Trophoblast cell (in vitro differentiated cells and primary cell): ENCODE results near the gene BAHD1.

Experiments
- DNase-seq, 2 donors: peaks; one replicate each; pipeline ENCODE4 v3.0.0-alpha.2; 2016
- H2AFZ ChIP-seq: 2 replicates; pipeline ENCODE4 v1.6.1; 2013; ENCODE audit warnings: low read length, moderate library complexity, mild to moderate bottlenecking; ENCODE audit not compliant: insufficient read depth, poor library complexity
- H2AK5ac ChIP-seq: 2 replicates; pipeline ENCODE4 v1.6.1; 2013; ENCODE audit warnings: mild to moderate bottlenecking, low read length
- H2BK120ac ChIP-seq: 2 replicates; pipeline ENCODE4 v1.6.1; 2013; ENCODE audit warnings: low read length, mild to moderate bottlenecking, moderate library complexity; ENCODE audit not compliant: insufficient read depth, poor library complexity
- H2BK12ac ChIP-seq: 2 replicates; pipeline ENCODE4 v1.6.1; 2013; ENCODE audit warnings: mild to moderate bottlenecking, low read length, moderate library complexity
- H2BK5ac ChIP-seq: 2 replicates; pipeline ENCODE4 v1.6.1; 2013; ENCODE audit warnings: low read length, low read depth, moderate library complexity, mild to moderate bottlenecking; ENCODE audit not compliant: poor library complexity
- H3K14ac ChIP-seq: 2 replicates; pipeline ENCODE4 v1.6.1; 2013; ENCODE audit warnings: mild to moderate bottlenecking, low read length
- H3K18ac ChIP-seq: 2 replicates; pipeline ENCODE4 v1.6.1; 2013; ENCODE audit warnings: mild to moderate bottlenecking, low read length
- H3K23ac ChIP-seq: 2 replicates; pipeline ENCODE4 v1.6.1; 2013; ENCODE audit warnings: low read length
- H3K27ac ChIP-seq: 2 replicates; pipeline ENCODE4 v1.5.1; 2013; ENCODE audit warnings: low read depth, mild to moderate bottlenecking, inconsistent platforms, low read length, moderate library complexity
- H3K27me3 ChIP-seq: 2 replicates; pipeline ENCODE4 v1.6.1; 2013; ENCODE audit warnings: inconsistent platforms, mild to moderate bottlenecking, low read length, moderate library complexity; ENCODE audit not compliant: insufficient read depth
- H3K36me3 ChIP-seq, 2 experiments: 1 replicate in 1 of 2; 2 replicates in 1 of 2; pipeline ENCODE4 v1.6.1; 2013; ENCODE audit warnings: low read length in 2 of 2, mild to moderate bottlenecking in 2 of 2, moderate library complexity in 1 of 2; ENCODE audit not compliant: insufficient read depth in 2 of 2, control insufficient read depth in 1 of 2
- H3K4ac ChIP-seq: 2 replicates; pipeline ENCODE4 v1.6.1; 2013; ENCODE audit warnings: low read depth, mild to moderate bottlenecking, low read length, moderate library complexity
- H3K4me1 ChIP-seq, 2 experiments: 1 replicate in 1 of 2; 2 replicates in 1 of 2; pipeline ENCODE4 v1.6.1; 2013; ENCODE audit warnings: low read length in 2 of 2, mild to moderate bottlenecking in 2 of 2, moderate library complexity in 1 of 2; ENCODE audit not compliant: insufficient read depth in 2 of 2, control insufficient read depth in 1 of 2
- H3K4me2 ChIP-seq: 2 replicates; pipeline ENCODE4 v1.6.1; 2013; ENCODE audit warnings: inconsistent platforms, mild to moderate bottlenecking, low read length, moderate library complexity
- H3K4me3 ChIP-seq: 2 replicates; pipeline ENCODE4 v1.5.1; 2013; ENCODE audit warnings: mild to moderate bottlenecking, low read depth, low read length, inconsistent platforms
- H3K79me1 ChIP-seq: one replicate; pipeline ENCODE4 v1.6.1; 2013; ENCODE audit warnings: low read length
- H3K79me2 ChIP-seq: 2 replicates; pipeline ENCODE4 v1.6.1; 2013; ENCODE audit warnings: low read length, mild to moderate bottlenecking; ENCODE audit not compliant: control insufficient read depth, insufficient read depth, poor library complexity
- H3K9ac ChIP-seq: 2 replicates; pipeline ENCODE4 v1.6.1; 2013; ENCODE audit warnings: mild to moderate bottlenecking, low read length
- H3K9me3 ChIP-seq: 2 replicates; pipeline ENCODE4 v1.6.1; 2013; ENCODE audit warnings: low read depth, mild to moderate bottlenecking, control low read depth, inconsistent platforms, low read length; ENCODE audit not compliant: insufficient read depth
- H4K12ac ChIP-seq: 2 replicates; pipeline ENCODE4 v1.6.1; 2013; ENCODE audit warnings: low read depth, mild to moderate bottlenecking, low read length, moderate library complexity
- H4K8ac ChIP-seq: 2 replicates; pipeline ENCODE4 v1.6.1; 2013; ENCODE audit warnings: low read depth, mild to moderate bottlenecking, low read length, moderate library complexity
- H4K91ac ChIP-seq: one replicate; pipeline ENCODE4 v1.6.1; 2013; ENCODE audit warnings: low read depth, mild to moderate bottlenecking, low read length, moderate library complexity
- WGBS: extraction: QIAGEN DNeasy Blood & Tissue Kit; methylation state at CpG from one replicate; pipeline ENCODE4 v1.1.7; 2013; ENCODE audit warnings: missing lambda C conversion rate; ENCODE audit not compliant: insufficient read length, insufficient coverage; ENCODE audit errors: extremely low coverage; 5-methylcytosine and 5-hydroxymethylcytosine counted together

BAHD1 gene

DNA sequence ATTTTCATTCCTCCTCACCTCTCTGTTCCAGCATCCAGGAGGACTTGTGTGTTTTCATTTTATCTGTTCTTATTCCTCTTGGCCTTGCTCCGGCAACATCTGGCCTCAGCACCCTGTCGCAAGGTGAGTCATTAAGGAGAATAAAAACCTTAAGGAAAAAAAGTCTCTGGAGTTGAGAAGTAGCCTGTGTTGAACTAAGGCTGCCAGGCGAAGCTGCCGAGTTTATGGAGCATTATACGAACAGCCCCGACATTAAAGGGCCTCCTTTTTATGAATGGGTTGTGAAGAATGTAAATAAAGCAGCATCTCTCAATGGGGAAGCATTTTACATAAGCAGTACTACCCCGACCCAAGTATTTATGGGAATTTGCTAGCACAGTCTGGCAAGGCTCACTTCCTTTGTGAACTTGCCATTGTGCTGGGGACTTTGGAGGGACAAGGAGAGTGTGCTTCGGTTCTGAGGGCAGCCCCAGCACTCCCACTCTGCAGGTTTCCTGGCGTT lies 4.7 kb downstream of the BAHD1 start:
- no peak overlapping the region for H3K4me2 ChIP-seq
- H3K79me2 ChIP-seq = peaks cover 13% of the 10 kb centered on the region
- H2BK12ac ChIP-seq = no peak overlapping the region
- H3K79me1 ChIP-seq = peaks cover 6% of the 10 kb centered on the region
- no peak overlapping the region for H3K27ac ChIP-seq
- H3K27me3 ChIP-seq = no peaks in the 10 kb centered on the region
- no peak overlapping the region for H4K12ac ChIP-seq
- no peaks in the 10 kb centered on the region for H3K9me3 ChIP-seq
- no peak overlapping the region for H4K8ac ChIP-seq
- H4K91ac ChIP-seq = no peak overlapping the region
- H2BK120ac ChIP-seq = no peak overlapping the region
- peak in 1 of 2 donors; percentile 69 for DNase-seq
- H3K4ac ChIP-seq = peak overlapping the region; percentile 11
- H3K14ac ChIP-seq = no peak overlapping the region
- no peak overlapping the region for H2AFZ ChIP-seq
- H2AK5ac ChIP-seq = no peak overlapping the region
- H3K4me3 ChIP-seq = no peak overlapping the region
- H3K23ac ChIP-seq = no peak overlapping the region
- peaks cover 2 to 3% of the 10 kb centered on the region in 2 experiments for H3K4me1 ChIP-seq
- H3K9ac ChIP-seq = no peak overlapping the region
- no peaks in the 10 kb centered on the region for H3K36me3 ChIP-seq
- WGBS = no CpG with 5 or more reads among the region's 9 CpGs
- no peak overlapping the region for H3K18ac ChIP-seq
- H2BK5ac ChIP-seq = no peak overlapping the region

DNA sequence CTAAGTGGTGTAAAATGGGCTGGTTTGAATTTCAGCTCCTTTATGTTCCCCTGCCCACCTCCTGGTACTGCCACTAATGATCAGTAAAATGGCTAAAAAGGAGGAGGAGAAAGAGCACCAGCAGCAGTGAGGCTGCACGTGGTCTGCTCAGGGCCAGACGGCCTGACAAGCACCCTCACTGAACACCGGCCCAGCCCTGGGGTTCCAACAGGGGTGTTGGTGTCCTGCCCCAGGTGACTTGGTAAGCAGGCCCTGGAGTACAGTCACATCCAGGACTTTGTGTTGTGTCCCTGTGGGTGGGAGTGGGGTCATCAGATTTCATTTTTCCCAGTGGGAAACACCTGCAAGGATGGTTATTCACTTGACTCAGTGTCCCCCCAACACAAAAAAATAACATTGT lies 5.4 kb downstream of the BAHD1 start:
- no peak for DNase-seq
- no peak overlapping the region for H3K27ac ChIP-seq
- WGBS = no CpG with 5 or more reads among the region's 3 CpGs
- no peak overlapping the region for H3K4me2 ChIP-seq
- no peak overlapping the region for H2AK5ac ChIP-seq
- no peak overlapping the region for H2BK5ac ChIP-seq
- H3K23ac ChIP-seq = no peak overlapping the region
- no peak overlapping the region for H4K91ac ChIP-seq
- no peak overlapping the region for H3K4me3 ChIP-seq
- H4K8ac ChIP-seq = no peak overlapping the region
- no peaks in the 10 kb centered on the region for H3K9me3 ChIP-seq
- no peak overlapping the region for H2BK120ac ChIP-seq
- H3K27me3 ChIP-seq = no peaks in the 10 kb centered on the region
- H3K18ac ChIP-seq = no peak overlapping the region
- peaks cover 6% of the 10 kb centered on the region for H3K79me1 ChIP-seq
- no peak overlapping the region for H2AFZ ChIP-seq
- no peak overlapping the region for H2BK12ac ChIP-seq
- H3K9ac ChIP-seq = no peak overlapping the region
- H3K4ac ChIP-seq = no peak overlapping the region
- no peaks in the 10 kb centered on the region for H3K36me3 ChIP-seq
- peaks cover 12% of the 10 kb centered on the region for H3K79me2 ChIP-seq
- no peak overlapping the region for H4K12ac ChIP-seq
- H3K4me1 ChIP-seq = peaks cover 2 to 3% of the 10 kb centered on the region in 2 experiments
- H3K14ac ChIP-seq = no peak overlapping the region

DNA sequence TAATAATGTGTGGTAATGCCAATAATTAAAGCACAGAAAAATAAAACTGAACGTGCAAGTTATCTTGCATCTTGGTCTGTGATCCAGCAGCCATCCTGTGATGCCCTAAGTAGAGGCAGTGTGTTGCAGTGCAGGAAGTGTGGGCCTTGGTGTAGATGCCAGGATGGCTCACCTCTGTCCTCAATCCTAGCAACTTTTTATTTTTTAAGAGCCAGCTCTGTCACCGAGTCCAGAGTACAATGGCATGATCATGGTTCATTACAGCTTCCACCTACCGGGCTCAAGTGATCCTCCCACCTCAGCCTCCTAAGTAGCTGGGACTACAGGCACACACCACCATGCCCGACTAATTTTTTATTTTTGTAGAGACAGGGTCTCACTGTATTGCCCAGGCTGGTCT lies 7.6 kb downstream of the BAHD1 start:
- Histone ChIP-seq H2BK5ac (no peak overlapping the region), H3K9me3 (no peaks in the 10 kb centered on the region), H4K8ac (no peak overlapping the region), H3K9ac (no peak overlapping the region), H4K12ac (no peak overlapping the region), H3K4me3 (no peak overlapping the region), H3K18ac (no peak overlapping the region), H2AK5ac (no peak overlapping the region), H2BK120ac (no peak overlapping the region), H3K27me3 (no peaks in the 10 kb centered on the region), H3K14ac (no peak overlapping the region), H3K4me1 (peaks cover 0 to 3% of the 10 kb centered on the region in 2 experiments), H4K91ac (no peak overlapping the region), H3K23ac (no peak overlapping the region), H3K4me2 (no peak overlapping the region), H2BK12ac (no peak overlapping the region), H3K4ac (no peak overlapping the region), H3K27ac (no peak overlapping the region), H3K36me3 (no peaks in the 10 kb centered on the region), H3K79me1 (no peaks in the 10 kb centered on the region), H2AFZ (no peak overlapping the region), H3K79me2 (peaks cover 4% of the 10 kb centered on the region)
- no peak for DNase-seq
- WGBS = no CpG with 5 or more reads among the region's 4 CpGs

DNA sequence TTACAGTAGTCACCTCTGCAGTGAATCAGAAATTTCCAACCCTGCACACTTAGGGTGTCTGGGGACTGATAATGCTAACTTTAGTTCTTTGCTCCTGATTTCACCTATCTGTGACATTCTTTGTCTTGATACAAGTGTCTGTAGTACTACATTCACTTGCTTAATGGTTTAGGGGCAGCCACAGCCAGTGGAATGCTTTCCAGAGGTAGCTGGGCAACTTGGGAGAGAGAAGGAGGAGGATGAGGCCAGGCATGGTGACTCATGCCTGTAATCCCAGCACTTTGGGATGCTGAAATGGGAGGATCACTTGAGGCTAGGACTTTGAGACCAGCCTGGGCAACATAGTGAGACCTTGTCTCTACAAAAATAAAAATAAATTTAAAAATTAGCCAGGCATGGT lies 8.5 kb downstream of the BAHD1 start:
- H4K8ac ChIP-seq = no peak overlapping the region
- H3K27ac ChIP-seq = no peak overlapping the region
- H2AFZ ChIP-seq = no peak overlapping the region
- H3K79me2 ChIP-seq = peaks cover 4% of the 10 kb centered on the region
- no peak overlapping the region for H2BK5ac ChIP-seq
- peaks cover 1 to 6% of the 10 kb centered on the region in 2 experiments for H3K4me1 ChIP-seq
- no peak overlapping the region for H4K12ac ChIP-seq
- H3K14ac ChIP-seq = no peak overlapping the region
- DNase-seq = no peak
- H3K79me1 ChIP-seq = no peaks in the 10 kb centered on the region
- H3K9ac ChIP-seq = no peak overlapping the region
- H3K4ac ChIP-seq = no peak overlapping the region
- no peak overlapping the region for H2BK120ac ChIP-seq
- H3K36me3 ChIP-seq = no peaks in the 10 kb centered on the region
- no peak overlapping the region for H2AK5ac ChIP-seq
- H2BK12ac ChIP-seq = no peak overlapping the region
- no peak overlapping the region for H3K18ac ChIP-seq
- no peak overlapping the region for H3K4me2 ChIP-seq
- no peak overlapping the region for H3K23ac ChIP-seq
- no peaks in the 10 kb centered on the region for H3K27me3 ChIP-seq
- no peak overlapping the region for H3K4me3 ChIP-seq
- H4K91ac ChIP-seq = no peak overlapping the region
- H3K9me3 ChIP-seq = no peaks in the 10 kb centered on the region
